Omental fat pad (tissue), 4 donors: ENCODE results near the gene NR2F6. TPM values are rescaled to one million over a fixed set of nuclear protein-coding genes. Genes with fewer than 3 reads are reported as not detected.

Source experiments
- ATAC-seq: fragments of 150-250 bp; one replicate; pipeline ENCODE4 v1.9.1; 2016; ENCODE audit warnings: mild to moderate bottlenecking, moderate library complexity; ENCODE audit not compliant: low FRiP score
- DNase-seq: peaks from one replicate; pipeline ENCODE4 v3.0.0-alpha.2; 2019; ENCODE audit warnings: low spot score
- total RNA-seq, 4 donors: library from RNA; depleted of rRNA; stranded (reverse); fragments of >200 nt; gene quantifications; one replicate each; pipeline ENCODE4 v1.1.0, GENCODE V29; 2016
- TF ChIP-seq, protein P1 (sequence below), 3 donors: fragments of 450-650 bp; IDR thresholded peaks; one replicate each; pipeline ENCODE4 v1.5.1; 2016 to 2017; ENCODE audit warnings: antibody characterized with exemption in 3 of 3, mild to moderate bottlenecking in 3 of 3, moderate library complexity in 2 of 3

The NR2F6 gene
- total RNA-seq, 4 donors from 2014 or later, result 16.9 to 45.4 (median 29.8) TPM

DNA sequence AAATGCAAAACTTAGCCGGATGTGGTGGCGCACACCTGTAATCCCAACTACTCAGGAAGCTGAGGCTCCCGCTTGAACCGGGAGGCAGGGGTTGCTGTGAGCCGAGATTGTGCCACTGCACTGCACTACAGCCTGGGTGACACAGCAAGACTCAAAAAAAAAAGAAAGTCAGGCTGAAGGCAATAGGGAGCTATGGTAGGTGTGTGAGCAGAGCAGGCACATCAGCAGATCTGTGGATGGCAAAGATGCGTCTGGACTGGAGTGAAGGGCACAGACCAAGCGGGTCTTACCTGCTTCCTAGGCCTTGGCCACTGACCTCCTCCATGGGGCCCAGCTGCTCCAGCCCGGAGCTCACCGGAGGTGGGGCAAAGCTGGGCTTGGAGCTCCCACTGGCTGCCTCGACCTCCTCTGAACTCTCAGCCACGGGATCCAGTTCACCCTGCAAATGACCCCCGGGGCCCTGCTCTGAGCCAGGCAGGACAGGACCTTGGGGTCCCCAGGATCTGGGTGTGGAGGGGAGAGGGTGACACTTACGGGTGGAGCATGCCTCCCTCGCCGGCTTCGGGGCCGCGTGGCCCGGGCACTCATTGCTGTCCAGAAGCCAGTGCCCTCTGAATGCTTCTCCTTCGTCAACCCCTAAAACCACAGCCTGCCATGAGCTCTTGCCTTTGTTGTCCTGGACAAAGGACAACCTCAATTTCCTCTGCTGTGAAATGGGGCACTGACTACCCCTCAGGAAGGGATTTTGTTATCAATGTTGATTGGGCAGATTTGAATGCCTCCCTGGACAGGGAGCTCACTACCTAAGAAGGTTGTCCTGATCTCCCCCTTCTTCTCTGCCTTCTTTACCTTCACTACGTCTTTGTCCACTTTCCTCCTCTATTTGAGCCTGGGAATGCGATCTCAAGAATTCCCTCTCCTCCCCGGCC, 18.3 kb upstream of the NR2F6 start:
- TF ChIP-seq, protein P1, sequence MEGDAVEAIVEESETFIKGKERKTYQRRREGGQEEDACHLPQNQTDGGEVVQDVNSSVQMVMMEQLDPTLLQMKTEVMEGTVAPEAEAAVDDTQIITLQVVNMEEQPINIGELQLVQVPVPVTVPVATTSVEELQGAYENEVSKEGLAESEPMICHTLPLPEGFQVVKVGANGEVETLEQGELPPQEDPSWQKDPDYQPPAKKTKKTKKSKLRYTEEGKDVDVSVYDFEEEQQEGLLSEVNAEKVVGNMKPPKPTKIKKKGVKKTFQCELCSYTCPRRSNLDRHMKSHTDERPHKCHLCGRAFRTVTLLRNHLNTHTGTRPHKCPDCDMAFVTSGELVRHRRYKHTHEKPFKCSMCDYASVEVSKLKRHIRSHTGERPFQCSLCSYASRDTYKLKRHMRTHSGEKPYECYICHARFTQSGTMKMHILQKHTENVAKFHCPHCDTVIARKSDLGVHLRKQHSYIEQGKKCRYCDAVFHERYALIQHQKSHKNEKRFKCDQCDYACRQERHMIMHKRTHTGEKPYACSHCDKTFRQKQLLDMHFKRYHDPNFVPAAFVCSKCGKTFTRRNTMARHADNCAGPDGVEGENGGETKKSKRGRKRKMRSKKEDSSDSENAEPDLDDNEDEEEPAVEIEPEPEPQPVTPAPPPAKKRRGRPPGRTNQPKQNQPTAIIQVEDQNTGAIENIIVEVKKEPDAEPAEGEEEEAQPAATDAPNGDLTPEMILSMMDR (IDR thresholded peaks at IDR 0.05), result no peak
- DNase-seq, result no peak

DNA sequence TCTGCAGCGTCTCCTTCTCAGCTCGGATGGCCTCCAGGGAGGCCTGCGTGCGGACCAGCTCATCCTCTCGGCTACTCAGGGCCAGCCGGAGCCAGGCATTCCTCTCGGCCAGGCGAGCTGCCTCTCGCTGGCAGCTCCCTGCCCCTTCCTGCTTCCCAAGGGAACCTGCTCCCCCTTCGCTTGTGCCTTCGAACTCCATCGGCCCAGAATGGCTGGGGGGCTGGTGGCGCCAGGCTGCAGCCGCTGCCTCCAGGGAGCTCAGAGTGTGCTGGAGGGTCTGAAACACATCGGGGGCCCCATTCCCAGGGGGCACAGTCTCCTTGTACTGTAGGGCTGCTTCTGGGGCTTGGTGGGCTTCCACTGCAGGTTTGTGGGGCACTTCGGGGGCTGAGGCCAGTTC, 16.8 kb upstream of the NR2F6 start:
- ATAC-seq, result no peak
- TF ChIP-seq, protein P1 (IDR thresholded peaks at IDR 0.05), result no peak
- DNase-seq, result no peak

More for the DNA sequence above, 18.3 kb upstream of the NR2F6 start:
- ATAC-seq, result no peak

DNA sequence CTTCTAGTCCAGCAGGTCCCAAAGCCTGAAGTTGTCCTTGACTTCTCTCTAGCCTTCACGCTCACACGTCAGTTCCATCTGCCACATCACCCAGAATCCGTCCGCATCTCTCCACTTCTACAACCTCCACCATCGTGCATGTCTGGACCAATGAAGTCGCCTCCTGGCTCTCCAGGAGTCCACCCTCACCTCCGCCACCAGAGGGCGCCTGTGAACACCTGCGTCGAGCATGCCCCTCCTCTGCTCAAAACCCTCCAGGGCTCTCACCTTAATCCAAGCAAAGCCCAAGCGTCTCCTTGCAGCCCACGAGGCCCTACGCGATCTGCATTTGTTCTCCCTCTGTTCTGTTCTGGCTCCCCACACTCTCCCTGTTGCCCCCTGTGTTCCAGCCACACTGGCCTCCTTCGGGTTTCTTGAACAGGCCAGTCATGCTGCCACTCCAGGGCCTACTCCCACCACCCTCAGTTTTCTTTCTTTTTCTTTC, 15.2 kb upstream of the NR2F6 start:
- DNase-seq, result peak; percentile 63
- TF ChIP-seq, protein P1 (IDR thresholded peaks at IDR 0.05), result peak in 1 of 3 donors; percentile 38
- ATAC-seq, result peak; percentile 38

DNA sequence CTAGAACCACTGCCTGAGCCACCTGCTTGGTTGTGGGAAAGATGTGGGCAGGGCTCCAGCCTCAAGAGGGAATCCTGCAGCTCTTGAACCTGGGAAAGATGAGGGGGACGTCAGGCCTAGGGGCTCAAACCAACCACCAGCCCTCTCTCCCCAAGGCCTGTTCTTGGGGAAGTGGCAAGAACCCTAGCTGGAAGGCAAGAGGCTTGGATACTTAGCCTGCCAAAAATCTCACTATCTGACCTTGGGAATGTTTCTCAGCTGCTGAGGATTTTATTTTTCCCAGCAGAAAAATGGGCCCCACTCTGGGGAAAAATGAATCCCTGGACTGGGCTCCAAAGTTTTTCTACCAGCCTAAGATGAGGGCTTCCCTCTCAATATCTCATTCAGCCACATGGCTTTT, 14.2 kb upstream of the NR2F6 start:
- DNase-seq, result no peak
- TF ChIP-seq, protein P1 (IDR thresholded peaks at IDR 0.05), result no peak
- ATAC-seq, result no peak

DNA sequence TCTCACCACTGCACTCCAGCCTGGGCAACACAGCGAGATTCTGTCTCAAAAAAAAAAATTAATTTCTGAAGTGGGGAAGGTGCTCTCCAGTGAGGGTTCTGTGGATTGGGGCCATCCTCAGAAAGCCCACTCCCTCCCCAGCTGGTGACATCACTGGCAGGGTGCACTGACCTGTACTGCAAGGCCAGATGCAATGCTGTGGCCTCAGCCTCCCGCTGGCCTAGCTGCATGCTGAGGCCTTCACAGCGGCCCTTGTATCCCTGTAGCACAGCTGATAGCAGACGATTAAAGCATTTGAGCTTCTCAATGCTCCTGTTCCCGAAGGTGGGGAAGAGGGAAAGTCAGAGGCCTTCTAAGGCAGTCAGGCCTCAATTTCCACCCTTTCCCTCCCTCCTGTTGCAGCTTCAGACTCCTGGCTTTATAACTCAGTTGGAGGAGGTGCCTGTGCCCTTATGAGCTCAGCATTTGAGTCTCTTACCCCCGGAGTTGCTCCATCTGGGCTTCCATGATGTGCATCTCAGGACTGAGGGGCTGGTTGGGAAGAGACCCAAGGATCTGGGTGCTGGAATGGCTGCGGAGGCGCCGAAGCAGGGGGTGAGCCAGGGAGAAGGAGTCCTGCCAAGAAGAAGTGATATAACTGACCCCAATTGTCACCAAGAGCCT, 13.5 kb upstream of the NR2F6 start:
- ATAC-seq (no peak), DNase-seq (no peak)
- TF ChIP-seq, protein P1 (IDR thresholded peaks at IDR 0.05), result no peak

DNA sequence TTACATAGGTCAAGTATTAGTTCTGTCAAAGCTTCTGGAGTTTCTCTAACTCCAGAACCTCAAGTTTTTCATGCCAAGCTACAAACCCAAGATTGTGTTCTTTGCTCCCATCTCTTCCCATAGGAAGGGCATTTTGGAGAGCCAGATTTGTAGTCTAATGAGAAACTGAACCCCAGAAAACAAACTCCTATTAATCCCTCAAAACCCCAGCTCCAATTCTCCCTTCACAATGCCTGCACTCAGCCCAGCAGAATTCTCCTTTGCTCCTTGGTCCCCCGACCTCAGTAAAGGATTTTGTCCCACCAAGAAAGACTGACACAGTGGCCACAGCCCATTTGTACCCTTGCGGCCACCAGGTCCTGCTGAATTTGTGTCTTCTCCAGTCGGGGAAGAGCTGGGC, 10.4 kb upstream of the NR2F6 start:
- no peak for DNase-seq
- no peak for ATAC-seq
- TF ChIP-seq, protein P1 (IDR thresholded peaks at IDR 0.05), result no peak
